HepG2 (cell line): ENCODE results near the gene ABHD1. TPM values are rescaled to one million over a fixed set of nuclear protein-coding genes. Genes with fewer than 3 reads are reported as not detected.

ENCODE experiments used
- ELF3 ChIP-seq: IDR thresholded peaks from 2 replicates; pipeline ENCODE4 v1.6.1; 2016; ENCODE audit warnings: missing genetic modification reagents, missing compliant biosample characterization
- ETV5 ChIP-seq: IDR thresholded peaks from 2 replicates; pipeline ENCODE4 v1.6.1; 2018; ENCODE audit warnings: missing biosample characterization, missing genetic modification reagents, inconsistent platforms, borderline replicate concordance
- FOXC1 ChIP-seq: sonication (generic); formaldehyde crosslinking; IDR thresholded peaks from 2 replicates; pipeline ENCODE4 v1.8.0; 2022; ENCODE audit warnings: mild to moderate bottlenecking, missing genetic modification reagents, borderline replicate concordance
- LBX2 ChIP-seq: sonication (generic); formaldehyde crosslinking; IDR thresholded peaks from 2 replicates; pipeline ENCODE4 v1.5.0; 2020; ENCODE audit warnings: missing genetic modification reagents, mild to moderate bottlenecking, borderline replicate concordance
- NR3C1 ChIP-seq: sonication (generic); formaldehyde crosslinking; IDR thresholded peaks from 2 replicates; pipeline ENCODE4 v1.4.0; 2020; ENCODE audit warnings: missing genetic modification reagents
- PHF20 ChIP-seq: sonication (generic); formaldehyde crosslinking; IDR thresholded peaks from 2 replicates; pipeline ENCODE4 v1.5.0; 2020; ENCODE audit warnings: mild to moderate bottlenecking, missing genetic modification reagents
- RAD21 ChIP-seq: fragments of 450-650 bp; formaldehyde crosslinking; IDR thresholded peaks from 2 replicates; pipeline ENCODE4 v1.5.0; 2020; ENCODE audit warnings: mild to moderate bottlenecking
- SIX1 ChIP-seq: sonication (generic); formaldehyde crosslinking; IDR thresholded peaks from 2 replicates; pipeline ENCODE4 v1.4.0; 2020; ENCODE audit warnings: missing genetic modification reagents, borderline replicate concordance
- SP140L ChIP-seq: sonication (generic); formaldehyde crosslinking; IDR thresholded peaks from 2 replicates; pipeline ENCODE4 v1.4.0; 2020; ENCODE audit warnings: missing genetic modification reagents, borderline replicate concordance
- ZC3H4 ChIP-seq: sonication (generic); formaldehyde crosslinking; IDR thresholded peaks from 2 replicates; pipeline ENCODE4 v1.4.0; 2020; ENCODE audit warnings: missing genetic modification reagents, borderline replicate concordance
- ZNF574 ChIP-seq: sonication (generic); formaldehyde crosslinking; IDR thresholded peaks from 2 replicates; pipeline ENCODE4 v1.4.0; 2020; ENCODE audit warnings: missing genetic modification reagents
- ZNF766 ChIP-seq: sonication (generic); formaldehyde crosslinking; IDR thresholded peaks from 2 replicates; pipeline ENCODE4 v1.5.0; 2020; ENCODE audit warnings: missing genetic modification reagents, borderline replicate concordance
- polyA plus RNA-seq, 8 experiments: library from polyadenylated mRNA; depleted of rRNA in 3 of 8; stranded (reverse) in 7 of 8; unstranded in 1 of 8; fragments of >200 nt; fragmentation: Illumina TruSeq in 4 of 8; extraction: Trizol in 4 of 8; gene quantifications; 2 replicates each; pipeline versions ENCODE4 v1.2.1 to v1.2.3, GENCODE V29; 2011 to 2016; ENCODE audit warnings: low read depth in 4 of 8, missing spikeins in 1 of 8, mixed read lengths in 1 of 8; ENCODE audit not compliant: insufficient read depth in 1 of 8
- total RNA-seq, 5 experiments: library from RNA; depleted of rRNA; stranded (reverse); fragments of >200 nt; fragmentation: Illumina TruSeq; extraction: Trizol; gene quantifications; 2 replicates each; pipeline ENCODE4 v1.2.3, GENCODE V29; 2016; ENCODE audit warnings: low read depth in 1 of 5
- TF ChIP-seq, protein P1 (sequence below): sonication (generic); formaldehyde crosslinking; IDR thresholded peaks from 2 replicates; pipeline ENCODE4 v1.4.0; 2020; ENCODE audit warnings: missing genetic modification reagents
- TF ChIP-seq, protein P2 (sequence below): sonication (generic); formaldehyde crosslinking; IDR thresholded peaks from 2 replicates; pipeline ENCODE4 v1.8.0; 2022; ENCODE audit warnings: mild to moderate bottlenecking, missing genetic modification reagents; ENCODE audit not compliant: insufficient replicate concordance
- TF ChIP-seq, protein P3 (sequence below): sonication (generic); formaldehyde crosslinking; IDR thresholded peaks from 2 replicates; pipeline ENCODE4 v1.4.0; 2020; ENCODE audit warnings: missing genetic modification reagents
- TF ChIP-seq, protein P4 (sequence below): sonication (generic); formaldehyde crosslinking; IDR thresholded peaks from 2 replicates; pipeline ENCODE4 v1.8.1; 2023; ENCODE audit warnings: mild to moderate bottlenecking, missing genetic modification reagents, borderline replicate concordance

Gene ABHD1
- total and polyA plus RNA-seq, 2 of the 13 experiments (the other 11 are each of a cell fraction or from before 2014, with no cell fraction given) = 0.04 to 0.81 TPM

- TF ChIP-seq SIX1 (CRISPR knock-in tag) (no peak), ZNF766 (CRISPR knock-in tag) (no peak), NR3C1 (no peak), SP140L (0 out of 2 replicates have a peak, but pooled peaks have one; percentile 71), LBX2 (CRISPR knock-in tag) (no peak), ZC3H4 (CRISPR knock-in tag) (no peak), FOXC1 (CRISPR knock-in tag) (0 out of 2 replicates have a peak, but pooled peaks have one; percentile 65), ZNF574 (peak; percentile 86), ELF3 (CRISPR knock-in tag) (peak; percentile 85), PHF20 (CRISPR knock-in tag) (no peak; the same call in 1 of the 2 replicates), RAD21 (peak; percentile 25; the same call in 1 of the 2 replicates), ETV5 (CRISPR knock-in tag) (peak; percentile 72; the same call in 1 of the 2 replicates)
- TF ChIP-seq, protein P1, sequence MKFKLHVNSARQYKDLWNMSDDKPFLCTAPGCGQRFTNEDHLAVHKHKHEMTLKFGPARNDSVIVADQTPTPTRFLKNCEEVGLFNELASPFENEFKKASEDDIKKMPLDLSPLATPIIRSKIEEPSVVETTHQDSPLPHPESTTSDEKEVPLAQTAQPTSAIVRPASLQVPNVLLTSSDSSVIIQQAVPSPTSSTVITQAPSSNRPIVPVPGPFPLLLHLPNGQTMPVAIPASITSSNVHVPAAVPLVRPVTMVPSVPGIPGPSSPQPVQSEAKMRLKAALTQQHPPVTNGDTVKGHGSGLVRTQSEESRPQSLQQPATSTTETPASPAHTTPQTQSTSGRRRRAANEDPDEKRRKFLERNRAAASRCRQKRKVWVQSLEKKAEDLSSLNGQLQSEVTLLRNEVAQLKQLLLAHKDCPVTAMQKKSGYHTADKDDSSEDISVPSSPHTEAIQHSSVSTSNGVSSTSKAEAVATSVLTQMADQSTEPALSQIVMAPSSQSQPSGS = peak; percentile 63
- TF ChIP-seq, protein P2, sequence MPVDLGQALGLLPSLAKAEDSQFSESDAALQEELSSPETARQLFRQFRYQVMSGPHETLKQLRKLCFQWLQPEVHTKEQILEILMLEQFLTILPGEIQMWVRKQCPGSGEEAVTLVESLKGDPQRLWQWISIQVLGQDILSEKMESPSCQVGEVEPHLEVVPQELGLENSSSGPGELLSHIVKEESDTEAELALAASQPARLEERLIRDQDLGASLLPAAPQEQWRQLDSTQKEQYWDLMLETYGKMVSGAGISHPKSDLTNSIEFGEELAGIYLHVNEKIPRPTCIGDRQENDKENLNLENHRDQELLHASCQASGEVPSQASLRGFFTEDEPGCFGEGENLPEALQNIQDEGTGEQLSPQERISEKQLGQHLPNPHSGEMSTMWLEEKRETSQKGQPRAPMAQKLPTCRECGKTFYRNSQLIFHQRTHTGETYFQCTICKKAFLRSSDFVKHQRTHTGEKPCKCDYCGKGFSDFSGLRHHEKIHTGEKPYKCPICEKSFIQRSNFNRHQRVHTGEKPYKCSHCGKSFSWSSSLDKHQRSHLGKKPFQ (CRISPR knock-in tag) = peak; percentile 97
- TF ChIP-seq, protein P3, sequence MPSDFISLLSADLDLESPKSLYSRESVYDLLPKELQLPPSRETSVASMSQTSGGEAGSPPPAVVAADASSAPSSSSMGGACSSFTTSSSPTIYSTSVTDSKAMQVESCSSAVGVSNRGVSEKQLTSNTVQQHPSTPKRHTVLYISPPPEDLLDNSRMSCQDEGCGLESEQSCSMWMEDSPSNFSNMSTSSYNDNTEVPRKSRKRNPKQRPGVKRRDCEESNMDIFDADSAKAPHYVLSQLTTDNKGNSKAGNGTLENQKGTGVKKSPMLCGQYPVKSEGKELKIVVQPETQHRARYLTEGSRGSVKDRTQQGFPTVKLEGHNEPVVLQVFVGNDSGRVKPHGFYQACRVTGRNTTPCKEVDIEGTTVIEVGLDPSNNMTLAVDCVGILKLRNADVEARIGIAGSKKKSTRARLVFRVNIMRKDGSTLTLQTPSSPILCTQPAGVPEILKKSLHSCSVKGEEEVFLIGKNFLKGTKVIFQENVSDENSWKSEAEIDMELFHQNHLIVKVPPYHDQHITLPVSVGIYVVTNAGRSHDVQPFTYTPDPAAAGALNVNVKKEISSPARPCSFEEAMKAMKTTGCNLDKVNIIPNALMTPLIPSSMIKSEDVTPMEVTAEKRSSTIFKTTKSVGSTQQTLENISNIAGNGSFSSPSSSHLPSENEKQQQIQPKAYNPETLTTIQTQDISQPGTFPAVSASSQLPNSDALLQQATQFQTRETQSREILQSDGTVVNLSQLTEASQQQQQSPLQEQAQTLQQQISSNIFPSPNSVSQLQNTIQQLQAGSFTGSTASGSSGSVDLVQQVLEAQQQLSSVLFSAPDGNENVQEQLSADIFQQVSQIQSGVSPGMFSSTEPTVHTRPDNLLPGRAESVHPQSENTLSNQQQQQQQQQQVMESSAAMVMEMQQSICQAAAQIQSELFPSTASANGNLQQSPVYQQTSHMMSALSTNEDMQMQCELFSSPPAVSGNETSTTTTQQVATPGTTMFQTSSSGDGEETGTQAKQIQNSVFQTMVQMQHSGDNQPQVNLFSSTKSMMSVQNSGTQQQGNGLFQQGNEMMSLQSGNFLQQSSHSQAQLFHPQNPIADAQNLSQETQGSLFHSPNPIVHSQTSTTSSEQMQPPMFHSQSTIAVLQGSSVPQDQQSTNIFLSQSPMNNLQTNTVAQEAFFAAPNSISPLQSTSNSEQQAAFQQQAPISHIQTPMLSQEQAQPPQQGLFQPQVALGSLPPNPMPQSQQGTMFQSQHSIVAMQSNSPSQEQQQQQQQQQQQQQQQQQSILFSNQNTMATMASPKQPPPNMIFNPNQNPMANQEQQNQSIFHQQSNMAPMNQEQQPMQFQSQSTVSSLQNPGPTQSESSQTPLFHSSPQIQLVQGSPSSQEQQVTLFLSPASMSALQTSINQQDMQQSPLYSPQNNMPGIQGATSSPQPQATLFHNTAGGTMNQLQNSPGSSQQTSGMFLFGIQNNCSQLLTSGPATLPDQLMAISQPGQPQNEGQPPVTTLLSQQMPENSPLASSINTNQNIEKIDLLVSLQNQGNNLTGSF (CRISPR knock-in tag) = no peak
- TF ChIP-seq, protein P4, sequence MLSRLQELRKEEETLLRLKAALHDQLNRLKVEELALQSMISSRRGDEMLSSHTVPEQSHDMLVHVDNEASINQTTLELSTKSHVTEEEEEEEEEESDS (CRISPR knock-in tag) = no peak
Observed at GRCh38 chr2:27093430-27094352, 29.9 kb upstream of the ABHD1 start (continued).
